Activated CD4-positive, alpha-beta T cell treated with anti-CD3 and anti-CD28 coated beads, Interleukin-2, Interleukin-4, amounts not matched to agents 100 ng/mL and 50 ng/mL, durations not matched to agents 16 hours and 8 hours (primary cell): ENCODE results near the gene FLOT1.

Experiments
- DNase-seq: peaks from one replicate; pipeline ENCODE4 v3.0.0-alpha.2; 2020; ENCODE audit warnings: low spot score

Gene FLOT1

GRCh38 chr6:30679765-30680535 is 62.5 kb downstream of the FLOT1 start:
- DNase-seq: no peak

DNA sequence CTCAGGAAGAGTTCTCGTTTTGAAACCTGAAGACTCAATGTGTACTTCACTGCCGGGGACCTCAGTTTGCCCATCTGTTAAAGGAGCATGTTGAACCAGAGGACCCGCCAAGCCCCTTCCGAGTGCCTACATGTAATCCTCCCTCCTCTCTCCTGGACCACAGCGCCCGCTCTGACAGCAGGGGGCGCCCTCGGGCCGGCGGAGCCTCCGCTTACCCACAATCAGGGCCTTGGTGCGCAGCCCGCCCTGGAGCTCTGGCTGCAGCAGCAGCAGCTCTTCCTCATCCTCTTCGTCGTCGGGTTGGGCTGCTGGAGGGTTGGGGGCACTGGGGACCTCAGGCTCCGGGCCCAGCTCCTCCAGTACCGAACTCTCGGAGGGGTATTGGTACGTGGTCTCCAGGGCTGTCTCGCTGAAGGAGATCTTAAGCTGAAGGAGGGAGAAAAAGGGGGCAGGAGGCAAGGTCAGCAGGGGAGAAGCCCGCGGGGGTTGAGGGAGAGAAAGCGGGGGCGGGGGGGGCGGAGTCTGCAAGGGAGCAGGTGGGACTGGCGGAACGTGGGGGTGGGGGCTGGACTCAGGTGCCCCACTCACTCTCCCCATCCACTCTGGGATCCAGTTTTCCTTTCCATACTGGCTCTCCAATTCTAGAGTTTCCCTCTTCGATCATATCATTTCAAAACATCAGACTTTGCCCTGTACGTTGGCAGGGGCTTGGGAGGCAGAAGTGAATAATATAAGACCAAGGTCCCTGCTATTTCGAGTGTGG is 63.3 kb downstream of the FLOT1 start:
- DNase-seq: peak; percentile 94
